Measurements from ENCODE around the gene TUBB2A. TPM values are rescaled to one million over a fixed set of nuclear protein-coding genes. Genes with fewer than 3 reads are reported as not detected.
"Not testable (repeated sequence)": the region's sequence is repeated elsewhere in the genome, so short reads cannot be mapped to it uniquely, and the experiment has no call there.

TUBB2A gene
- 100 to 1,000 TPM in 6 of 8 experiments, 10 to 100 TPM in 2; 27.4 to 674 (median 520) TPM for total RNA-seq

DNA sequence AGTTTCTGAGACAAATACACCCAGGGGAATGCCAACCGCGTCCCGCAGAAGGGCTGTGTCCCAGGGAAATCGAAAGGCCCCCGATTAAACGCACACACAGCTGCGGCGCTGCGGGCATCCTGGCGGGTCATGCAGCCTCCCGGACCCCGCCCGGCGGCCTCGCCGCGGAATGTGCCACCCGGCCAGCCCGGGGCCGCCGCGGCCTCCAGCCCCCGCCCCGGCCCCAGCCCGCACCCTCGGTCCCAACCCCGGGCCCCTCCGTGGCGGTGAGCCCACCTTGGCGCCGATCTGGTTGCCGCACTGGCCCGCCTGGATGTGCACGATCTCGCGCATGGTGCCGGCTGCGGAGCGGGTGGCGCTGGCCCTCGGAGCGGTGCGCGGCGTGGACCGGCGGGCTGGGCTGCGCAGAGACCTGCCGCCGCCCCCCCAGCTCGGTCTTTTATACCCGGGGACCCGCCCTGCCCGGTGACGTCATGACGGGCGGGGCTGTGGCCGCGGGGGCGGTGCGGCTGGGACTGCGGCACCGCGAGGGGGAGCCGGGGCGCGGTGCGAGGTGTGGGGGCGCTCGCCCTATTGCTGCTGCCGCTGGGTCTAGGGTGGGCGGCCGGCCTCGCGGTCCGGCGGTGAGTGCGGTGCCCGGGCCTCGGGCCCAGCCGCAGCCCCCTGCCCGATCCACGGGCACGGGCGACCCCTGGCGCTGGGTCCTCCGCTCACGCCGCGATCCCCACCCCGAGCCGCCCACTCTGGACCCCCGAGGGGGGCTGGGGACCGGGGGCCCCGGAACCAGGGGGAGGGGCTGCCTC lies at the start of gene TUBB2A:
TUBB2A (minus strand) TSS at position 414 of the 803 bp plus-strand sequence; CDS start at position 333, 81 bp downstream.
- in situ Hi-C loops (cut with MboI; ENCODE audit: low pct_unique_long_range_greater_than_20kb in 2 of 9, low sequenced_read_pairs in 9 of 9, unreplicated experiment in 9 of 9) = no loop called here

DNA sequence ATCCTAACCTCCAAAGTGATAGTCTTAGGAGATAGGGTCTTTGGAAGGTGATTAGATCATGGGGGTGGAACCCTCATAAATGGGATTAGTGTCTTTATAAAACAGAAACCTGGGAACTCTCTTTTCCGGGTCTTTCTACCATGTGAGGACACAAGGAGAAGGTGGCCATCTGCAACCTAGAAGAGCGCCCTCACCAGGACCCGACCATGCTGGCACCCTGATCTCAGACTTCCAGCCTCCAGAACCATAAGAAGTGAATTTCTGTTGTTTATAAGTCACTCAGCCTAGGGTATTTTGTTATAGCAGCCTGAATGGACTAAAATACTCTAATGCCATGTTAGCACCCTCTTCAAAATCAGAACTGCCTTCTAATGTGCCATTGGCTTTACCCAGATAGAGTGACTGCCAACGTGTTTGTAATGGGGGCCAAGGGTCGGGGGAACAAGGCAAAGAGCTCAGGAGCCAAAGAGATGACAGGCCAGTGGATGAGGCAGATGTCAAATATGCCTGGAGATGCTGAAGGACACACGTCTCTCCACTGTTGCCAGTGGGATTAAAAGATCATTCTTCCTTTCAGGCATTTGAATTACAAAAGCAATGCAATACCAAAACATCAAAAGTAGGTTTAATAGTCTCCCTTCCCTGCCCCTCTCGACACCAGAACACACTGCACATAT lies 49.1 kb upstream of the TUBB2A start:
- H3K4me1 ChIP-seq (replicated peaks in 1 of 2) = peaks cover 14 to 15% of the 10 kb centered on the region in 2 donors
- in situ Hi-C loops (cut with MboI; ENCODE audit: low pct_unique_long_range_greater_than_20kb in 2 of 9, low sequenced_read_pairs in 9 of 9, unreplicated experiment in 9 of 9) = no loop called here
- no peak overlapping the region for H3K27ac ChIP-seq
- 66 to 94% (median 86%) methylated on average over 2 to 7 of the region's 7 CpGs; no CpG with 5 or more reads in 2 of the 10 experiments for WGBS, 10 experiments
- no peak overlapping the region for H3K4me3 ChIP-seq
- ATAC-seq (replicated peaks in 6 of 8) = no peak

More for the DNA sequence above, at the start of gene TUBB2A:
- Histone ChIP-seq H3K4me1 (replicated peaks in 1 of 2) (peaks cover 23 to 48% of the 10 kb centered on the region in 2 donors), H3K4me3 (peak within 1 kb of the TSS; percentile 91 to 100 (median 99)), H3K27ac (peak within 1 kb of the TSS; percentile 96 to 97)
- ATAC-seq (replicated peaks in 6 of 8) = peak; percentile 49 to 80 (median 72)
- 0% methylated on average over 7 of the region's 95 CpGs; no CpG with 5 or more reads in 9 of the 10 experiments for WGBS, 10 experiments

DNA sequence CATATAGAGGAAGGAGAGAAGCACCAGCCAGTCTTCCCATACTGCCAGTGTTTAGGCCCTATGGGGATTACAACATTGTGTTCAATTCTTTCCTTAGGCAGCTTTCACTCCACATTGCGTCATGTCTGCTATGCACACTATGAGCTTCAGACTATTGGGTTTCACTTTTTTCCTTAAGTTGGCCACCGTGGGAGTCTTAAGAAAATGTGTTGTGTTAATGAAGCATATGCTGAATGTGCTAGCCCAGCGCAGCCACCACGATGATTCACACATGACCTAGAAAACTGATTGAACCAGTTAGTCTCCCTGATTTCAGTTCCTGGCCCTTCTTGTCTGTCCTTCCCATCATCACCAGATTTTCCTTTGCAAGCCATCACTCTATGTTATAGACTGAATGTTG lies 48.6 kb upstream of the TUBB2A start:
- 0 to 100% (median 84%) methylated on average over 1 to 4 of the region's 4 CpGs; no CpG with 5 or more reads in 2 of the 10 experiments for WGBS, 10 experiments
- in situ Hi-C loops (cut with MboI; ENCODE audit: low pct_unique_long_range_greater_than_20kb in 2 of 9, low sequenced_read_pairs in 9 of 9, unreplicated experiment in 9 of 9) = no loop called here

DNA sequence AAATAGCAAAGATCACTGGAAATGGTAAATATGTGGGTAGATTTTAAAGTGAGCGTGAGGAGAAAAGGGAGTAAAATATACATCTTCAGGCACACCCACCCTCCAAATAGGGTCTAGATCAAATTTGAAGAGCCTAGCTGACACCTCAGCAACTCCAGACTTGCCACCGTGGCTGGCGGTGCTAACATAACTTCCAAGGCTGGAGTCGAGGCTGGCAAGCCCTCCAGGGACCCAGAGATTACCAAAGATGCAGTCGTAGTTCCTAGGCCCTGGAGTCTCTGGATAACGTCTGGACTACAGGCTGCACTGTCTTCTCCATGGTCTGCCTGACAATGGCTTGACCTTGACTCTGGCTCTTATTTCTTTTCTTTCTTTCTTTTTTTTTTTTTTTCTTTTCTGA lies 47.6 kb upstream of the TUBB2A start:
- Histone ChIP-seq H3K27ac (no peak overlapping the region), H3K4me3 (no peak overlapping the region), H3K4me1 (replicated peaks in 1 of 2) (peaks cover 14 to 15% of the 10 kb centered on the region in 2 donors)
- in situ Hi-C loops (cut with MboI; ENCODE audit: low pct_unique_long_range_greater_than_20kb in 2 of 9, low sequenced_read_pairs in 9 of 9, unreplicated experiment in 9 of 9) = no loop called here
- no peak for ATAC-seq (replicated peaks in 6 of 8)
- 78 to 100% (median 90%) methylated on average over 1 to 6 of the region's 6 CpGs; no CpG with 5 or more reads in 2 of the 10 experiments for WGBS, 10 experiments

More for the DNA sequence above, 48.6 kb upstream of the TUBB2A start:
- Histone ChIP-seq H3K4me3 (no peak overlapping the region), H3K4me1 (replicated peaks in 1 of 2) (peaks cover 14 to 15% of the 10 kb centered on the region in 2 donors), H3K27ac (no peak overlapping the region)
- ATAC-seq (replicated peaks in 6 of 8) = peak in 3 of 8 experiments; percentile 21 to 64 (median 59)

DNA sequence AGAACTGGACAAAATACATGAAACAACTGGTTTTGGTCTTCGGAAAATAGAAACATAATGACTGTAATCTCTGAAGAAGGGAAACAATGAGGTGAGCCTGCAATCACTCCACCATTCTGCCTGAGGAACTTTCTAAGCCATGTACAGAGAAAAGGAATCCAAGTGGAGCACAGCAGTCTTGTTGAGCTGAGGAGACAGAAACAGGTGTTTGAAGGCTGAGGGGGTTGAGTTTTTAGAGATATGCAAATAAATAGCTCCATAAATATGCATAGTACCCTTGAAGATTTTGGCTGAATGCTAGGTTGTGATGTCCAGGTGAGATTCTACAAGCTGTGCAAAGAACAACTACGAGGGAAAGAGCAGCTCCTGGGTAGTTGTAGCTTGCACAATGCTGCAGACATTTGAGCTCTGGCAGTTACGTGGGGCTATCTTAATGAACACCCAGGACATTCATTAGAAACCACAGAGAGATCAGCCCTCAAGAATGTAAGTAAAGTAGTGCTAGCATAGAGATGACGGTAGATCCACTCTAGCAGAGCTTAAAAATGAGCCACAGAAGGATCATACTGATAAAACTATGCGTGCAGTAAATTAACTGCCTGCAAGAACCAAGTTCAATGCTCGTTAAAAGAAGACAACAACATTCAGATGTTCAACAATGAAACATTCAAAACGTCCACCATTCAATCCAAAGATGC lies 45.8 kb upstream of the TUBB2A start:
- no peak for ATAC-seq (replicated peaks in 6 of 8)
- in situ Hi-C loops (cut with MboI; ENCODE audit: low pct_unique_long_range_greater_than_20kb in 2 of 9, low sequenced_read_pairs in 9 of 9, unreplicated experiment in 9 of 9) = no loop called here
- 27 to 88% (median 71%) methylated on average over 3 to 7 of the region's 7 CpGs for WGBS, 10 experiments
- Histone ChIP-seq H3K27ac (no peak overlapping the region), H3K4me3 (no peak overlapping the region), H3K4me1 (replicated peaks in 1 of 2) (peaks cover under 1% of the 10 kb centered on the region in 2 donors)

DNA sequence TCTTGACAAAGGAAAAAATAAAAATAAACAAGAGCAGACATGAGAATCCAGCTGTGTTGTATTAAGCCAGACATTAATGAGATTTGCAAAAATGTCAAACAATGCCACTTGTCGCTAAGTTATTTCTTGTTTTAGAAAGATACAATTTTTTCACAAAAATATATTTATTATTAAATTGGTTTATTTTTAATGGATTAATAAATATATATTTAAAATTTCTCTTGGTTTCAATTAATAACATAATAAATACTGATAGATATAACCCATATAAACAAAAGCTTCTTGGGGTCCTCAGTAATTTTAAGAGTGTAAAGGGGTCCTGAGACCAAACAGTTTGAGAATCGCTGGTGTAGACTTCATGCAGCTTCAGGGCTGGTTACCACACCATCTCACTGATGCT lies 44.0 kb upstream of the TUBB2A start:
- WGBS, 10 experiments = 25 to 100% (median 87%) methylated on average over 1 to 2 of the region's 2 CpGs; no CpG with 5 or more reads in 2 of the 10 experiments
- peaks cover 5% of the 10 kb centered on the region in 2 donors for H3K4me1 ChIP-seq (replicated peaks in 1 of 2)
- in situ Hi-C loops (cut with MboI; ENCODE audit: low pct_unique_long_range_greater_than_20kb in 2 of 9, low sequenced_read_pairs in 9 of 9, unreplicated experiment in 9 of 9) = no loop called here
- no peak for ATAC-seq (replicated peaks in 6 of 8)
- H3K4me3 ChIP-seq = no peak overlapping the region
- no peak overlapping the region for H3K27ac ChIP-seq

DNA sequence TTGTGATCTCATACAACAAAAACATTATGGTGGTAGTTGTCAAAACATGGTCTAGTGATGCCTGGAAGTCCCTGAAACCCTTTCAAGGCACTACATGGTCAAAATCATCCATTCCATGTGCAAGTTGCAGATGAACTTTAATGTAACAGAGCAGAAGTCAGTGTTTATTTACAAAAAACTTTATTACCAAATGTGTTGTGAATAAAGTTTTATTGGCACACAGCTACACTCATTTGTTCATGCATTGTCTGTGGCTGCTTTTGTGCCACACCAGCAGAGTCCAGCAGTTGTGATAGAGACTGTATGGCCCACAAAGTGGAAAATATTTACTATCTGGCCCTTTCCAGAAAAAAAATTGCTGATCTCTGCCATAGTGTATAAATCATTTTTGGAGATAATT lies 43.3 kb upstream of the TUBB2A start:
- H3K4me3 ChIP-seq = no peak overlapping the region
- ATAC-seq (replicated peaks in 6 of 8) = no peak
- H3K4me1 ChIP-seq (replicated peaks in 1 of 2) = peaks cover 9 to 13% of the 10 kb centered on the region in 2 donors
- no peak overlapping the region for H3K27ac ChIP-seq
- in situ Hi-C loops (cut with MboI; ENCODE audit: low pct_unique_long_range_greater_than_20kb in 2 of 9, low sequenced_read_pairs in 9 of 9, unreplicated experiment in 9 of 9) = no loop called here

DNA sequence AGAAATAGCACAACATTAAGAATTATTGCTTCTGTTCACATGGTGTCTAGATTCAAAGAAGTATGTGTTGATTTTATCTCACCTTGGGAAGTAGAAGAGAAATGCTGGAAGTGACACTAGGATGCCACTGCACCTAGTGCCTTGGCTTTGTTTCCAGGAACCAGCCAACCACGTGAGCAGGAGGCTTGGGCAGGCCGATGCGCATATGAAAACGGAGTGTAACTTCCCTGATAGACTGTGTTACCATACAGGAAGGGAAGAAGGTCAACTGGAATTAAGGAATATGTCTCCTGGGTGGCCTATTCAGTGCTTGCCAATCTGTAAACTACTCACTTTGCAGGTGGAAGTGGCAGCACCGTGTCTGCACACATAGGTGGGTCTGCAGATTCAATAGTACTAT lies 42.0 kb upstream of the TUBB2A start:
- in situ Hi-C loops (cut with MboI; ENCODE audit: low pct_unique_long_range_greater_than_20kb in 2 of 9, low sequenced_read_pairs in 9 of 9, unreplicated experiment in 9 of 9) = no loop called here
- H3K4me1 ChIP-seq (replicated peaks in 1 of 2) = peaks cover 15 to 17% of the 10 kb centered on the region in 2 donors
- 43 to 84% (median 62%) methylated on average over 1 to 5 of the region's 5 CpGs; no CpG with 5 or more reads in 2 of the 10 experiments for WGBS, 10 experiments
- no peak overlapping the region for H3K4me3 ChIP-seq
- ATAC-seq (replicated peaks in 6 of 8) = peak in 2 of 8 experiments; percentile 28 to 72
- H3K27ac ChIP-seq = no peak overlapping the region

DNA sequence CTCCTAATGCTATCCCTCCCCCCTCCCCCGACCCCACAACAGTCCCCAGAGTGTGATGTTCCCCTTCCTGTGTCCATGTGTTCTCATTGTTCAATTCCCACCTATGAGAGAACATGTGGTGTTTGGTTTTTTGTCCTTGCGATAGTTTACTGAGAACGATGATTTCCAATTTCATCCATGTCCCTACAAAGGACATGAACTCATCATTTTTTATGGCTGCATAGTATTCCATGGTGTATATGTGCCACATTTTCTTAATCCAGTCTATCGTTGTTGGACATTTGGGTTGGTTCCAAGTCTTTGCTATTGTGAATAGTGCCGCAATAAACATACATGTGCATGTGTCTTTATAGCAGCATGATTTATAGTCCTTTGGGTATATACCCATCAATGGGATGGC lies 40.4 kb upstream of the TUBB2A start:
- ATAC-seq (replicated peaks in 6 of 8); H3K27ac ChIP-seq; in situ Hi-C loops (cut with MboI; ENCODE audit: low pct_unique_long_range_greater_than_20kb in 2 of 9, low sequenced_read_pairs in 9 of 9, unreplicated experiment in 9 of 9); H3K4me3 ChIP-seq: not testable (repeated sequence)
- no CpG with 5 or more reads among the region's 5 CpGs for WGBS, 10 experiments
- peaks cover 32 to 33% of the 10 kb centered on the region in 2 donors for H3K4me1 ChIP-seq (replicated peaks in 1 of 2)

DNA sequence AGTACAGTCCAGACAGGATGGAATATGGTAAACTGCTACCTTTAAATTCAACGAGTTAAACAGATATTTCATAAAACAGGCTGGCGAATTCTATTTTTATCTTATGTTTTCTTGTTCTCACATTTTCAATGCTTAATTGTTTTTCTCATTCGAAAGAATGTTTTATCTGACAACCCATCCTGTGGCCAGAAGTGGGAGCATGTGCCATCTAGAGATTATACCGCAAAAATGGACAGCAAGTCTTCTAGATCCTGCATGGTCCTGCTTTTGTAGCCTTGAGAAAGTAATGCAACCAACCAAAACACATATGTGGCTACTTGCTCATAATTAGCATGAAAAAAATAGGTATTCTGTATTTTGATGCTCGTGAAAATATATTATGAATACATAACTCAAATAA lies 39.4 kb upstream of the TUBB2A start:
- Histone ChIP-seq H3K27ac (peak overlapping the region; percentile 90 to 92), H3K4me3 (no peak overlapping the region), H3K4me1 (replicated peaks in 1 of 2) (peaks cover 35 to 36% of the 10 kb centered on the region in 2 donors)
- in situ Hi-C loops (cut with MboI; ENCODE audit: low pct_unique_long_range_greater_than_20kb in 2 of 9, low sequenced_read_pairs in 9 of 9, unreplicated experiment in 9 of 9) = no loop called here
- no peak for ATAC-seq (replicated peaks in 6 of 8)
- WGBS, 10 experiments = 48 to 100% (median 84%) methylated on average over 1 to 5 of the region's 5 CpGs

DNA sequence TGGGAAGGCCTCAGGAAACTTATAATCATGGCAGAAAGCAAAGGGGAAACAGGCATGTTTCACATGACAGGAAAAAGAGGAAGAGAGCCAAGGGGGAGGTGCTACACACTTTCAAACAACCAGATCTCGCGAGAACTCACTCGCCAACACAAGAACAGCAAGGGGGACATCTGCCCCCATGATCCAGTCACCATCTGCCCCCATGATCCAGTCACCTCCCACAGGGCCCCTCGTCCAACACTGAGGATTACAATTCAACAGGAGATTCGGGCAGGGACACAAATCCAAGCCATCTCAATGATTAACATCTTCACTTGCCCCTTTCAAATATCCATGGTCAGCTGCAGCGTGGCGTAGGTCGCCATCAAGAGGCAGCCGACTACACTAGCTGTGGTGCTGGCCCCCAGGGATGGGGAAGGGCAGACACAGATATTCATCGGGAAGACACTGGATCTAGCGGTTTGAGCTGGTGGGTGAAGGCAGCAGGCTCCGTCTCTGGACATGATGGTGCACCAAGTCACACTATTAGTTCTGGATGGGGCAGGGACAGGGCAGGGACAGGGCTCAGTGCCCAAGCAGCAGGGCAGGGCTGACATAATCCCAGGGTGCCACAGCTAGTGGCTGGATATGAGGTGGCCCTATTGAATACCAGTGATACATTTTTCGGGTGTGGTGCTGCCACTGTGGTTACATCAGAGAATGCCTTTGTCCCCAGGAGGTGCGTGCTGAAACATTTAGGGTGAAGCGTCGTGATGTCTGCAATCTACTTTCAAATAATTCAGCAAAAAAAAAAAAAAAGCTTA lies 38.6 kb upstream of the TUBB2A start:
- in situ Hi-C loops (cut with MboI; ENCODE audit: low pct_unique_long_range_greater_than_20kb in 2 of 9, low sequenced_read_pairs in 9 of 9, unreplicated experiment in 9 of 9) = no loop called here
- ATAC-seq (replicated peaks in 6 of 8) = peak; percentile 15 to 89 (median 77)

DNA sequence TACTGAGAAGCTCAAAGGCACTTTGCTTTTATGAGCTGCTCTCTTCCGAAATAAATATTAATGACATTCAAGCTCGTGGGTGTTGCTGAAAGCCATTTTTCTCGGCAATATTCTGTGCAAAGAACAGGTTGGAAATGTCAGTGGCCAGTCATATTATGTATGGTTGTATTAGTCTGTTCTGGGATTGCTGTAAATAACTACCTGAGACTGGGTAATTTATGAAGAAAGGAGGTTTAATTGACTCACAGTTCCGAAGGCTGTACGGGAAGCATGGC lies 38.0 kb upstream of the TUBB2A start:
- Histone ChIP-seq H3K4me1 (replicated peaks in 1 of 2) (peaks cover 36% of the 10 kb centered on the region in 2 donors), H3K27ac (peak overlapping the region; percentile 90 to 92), H3K4me3 (peak overlapping the region; percentile 22 to 41 (median 33))
- no peak for ATAC-seq (replicated peaks in 6 of 8)
- in situ Hi-C loops (cut with MboI; ENCODE audit: low pct_unique_long_range_greater_than_20kb in 2 of 9, low sequenced_read_pairs in 9 of 9, unreplicated experiment in 9 of 9) = no loop called here
- WGBS, 10 experiments = 5 to 100% (median 46%) methylated on average over 1 to 5 of the region's 5 CpGs; no CpG with 5 or more reads in 4 of the 10 experiments

More for the DNA sequence above, 38.6 kb upstream of the TUBB2A start:
- peak overlapping the region; percentile 90 to 92 for H3K27ac ChIP-seq
- H3K4me1 ChIP-seq (replicated peaks in 1 of 2) = peaks cover 35 to 36% of the 10 kb centered on the region in 2 donors
- peak overlapping the region; percentile 22 to 41 (median 33) for H3K4me3 ChIP-seq
- 0 to 100% (median 50%) methylated on average over 3 to 14 of the region's 16 CpGs; no CpG with 5 or more reads in 3 of the 10 experiments for WGBS, 10 experiments

Data from motor neuron (in vitro differentiated cells).